Panc1 (cell line): ENCODE data around the gene NCAM2.

Source experiments
- CTCF ChIP-seq: fragments of 450-650 bp; IDR thresholded peaks from 2 replicates; pipeline ENCODE4 v1.5.1; 2017; ENCODE audit warnings: mild to moderate bottlenecking
- POLR2AphosphoS5 ChIP-seq: IDR thresholded peaks from 2 replicates; pipeline ENCODE4 v1.6.1; 2012; ENCODE audit warnings: mild to moderate bottlenecking, low read depth, low read length, moderate library complexity

- TF ChIP-seq POLR2AphosphoS5: no peak
- TF ChIP-seq CTCF: no peak
Measured at GRCh38 chr21:21002153-21002552, 3.9 kb downstream of the NCAM2 start.
